Liver (tissue), 9 donors: ENCODE data around the gene CBR3. TPM values are rescaled to one million over a fixed set of nuclear protein-coding genes. Genes with fewer than 3 reads are reported as not detected.

Experiments
- DNase-seq: peaks from one replicate; pipeline ENCODE4 v3.0.0-alpha.2; 2017; ENCODE audit warnings: low spot score
- H3K27ac ChIP-seq, 2 donors: one replicate each; pipeline ENCODE4 v1.7.0; 2013; ENCODE audit warnings: inconsistent platforms in 2 of 2, low read length in 2 of 2, control low read depth in 1 of 2, low read depth in 1 of 2, mild to moderate bottlenecking in 1 of 2
- H3K27me3 ChIP-seq, 4 donors: one replicate each; pipeline versions ENCODE4 v1.6.1 to v1.7.0; 2013; ENCODE audit warnings: low read length in 3 of 4, inconsistent platforms in 1 of 4, mild to moderate bottlenecking in 1 of 4, moderate library complexity in 1 of 4; ENCODE audit not compliant: control insufficient read depth in 4 of 4, insufficient read depth in 4 of 4
- H3K36me3 ChIP-seq, 4 donors: one replicate each; pipeline versions ENCODE4 v1.6.1 to v1.7.0; 2013; ENCODE audit warnings: low read length in 3 of 4, mild to moderate bottlenecking in 3 of 4, low read depth in 1 of 4, moderate library complexity in 1 of 4; ENCODE audit not compliant: control insufficient read depth in 4 of 4, insufficient read depth in 3 of 4
- H3K4me1 ChIP-seq, 4 donors: one replicate each; pipeline versions ENCODE4 v1.6.1 to v1.7.0; 2013; ENCODE audit warnings: low read length in 3 of 4, mild to moderate bottlenecking in 3 of 4, moderate library complexity in 1 of 4; ENCODE audit not compliant: control insufficient read depth in 4 of 4, insufficient read depth in 4 of 4
- H3K4me3 ChIP-seq, 3 donors: one replicate each; pipeline versions ENCODE4 v1.6.1 to v1.7.0; 2013; ENCODE audit warnings: low read length in 3 of 3, control low read depth in 1 of 3, low read depth in 1 of 3, mild to moderate bottlenecking in 1 of 3
- H3K9ac ChIP-seq, 2 donors: one replicate each; pipeline ENCODE4 v1.7.0; 2013; ENCODE audit warnings: low read length in 2 of 2, mild to moderate bottlenecking in 2 of 2, moderate library complexity in 2 of 2, control low read depth in 1 of 2, low read depth in 1 of 2
- H3K9me3 ChIP-seq, 4 donors: one replicate each; pipeline versions ENCODE4 v1.6.1 to v1.7.0; 2013; ENCODE audit warnings: low read length in 3 of 4; ENCODE audit not compliant: control insufficient read depth in 4 of 4
- ATF3 ChIP-seq: IDR thresholded peaks from 2 replicates; pipeline ENCODE4 v1.6.1; 2016; ENCODE audit warnings: antibody characterized with exemption
- EGR1 ChIP-seq, 2 donors: IDR thresholded peaks; 2 replicates each; pipeline ENCODE4 v1.6.1; 2016 to 2018; ENCODE audit warnings: antibody characterized with exemption in 2 of 2, low read depth in 2 of 2
- FOXA1 ChIP-seq: IDR thresholded peaks from 2 replicates; pipeline ENCODE4 v1.6.1; 2016; ENCODE audit warnings: antibody characterized with exemption
- FOXA2 ChIP-seq: IDR thresholded peaks from 2 replicates; pipeline ENCODE4 v1.6.1; 2016; ENCODE audit warnings: antibody characterized with exemption
- GABPA ChIP-seq, 2 donors: IDR thresholded peaks in 1 of 2; conservative IDR thresholded peaks in 1 of 2; 2 replicates each; pipeline ENCODE4 v1.6.1; 2016; ENCODE audit warnings: antibody characterized with exemption in 2 of 2, mild to moderate bottlenecking in 1 of 2, moderate library complexity in 1 of 2
- HNF4G ChIP-seq: IDR thresholded peaks from 2 replicates; pipeline ENCODE4 v1.6.1; 2016; ENCODE audit warnings: antibody characterized with exemption
- JUND ChIP-seq, 2 donors: IDR thresholded peaks; 2 replicates each; pipeline ENCODE4 v1.6.1; 2016; ENCODE audit warnings: antibody characterized with exemption in 2 of 2
- MAX ChIP-seq: IDR thresholded peaks from 2 replicates; pipeline ENCODE4 v1.6.1; 2016; ENCODE audit warnings: antibody characterized with exemption
- NR2F2 ChIP-seq: IDR thresholded peaks from 2 replicates; pipeline ENCODE4 v1.6.1; 2016; ENCODE audit warnings: antibody characterized with exemption
- RAD21 ChIP-seq, 2 donors: IDR thresholded peaks; 2 replicates each; pipeline ENCODE4 v1.6.1; 2016; ENCODE audit warnings: antibody characterized with exemption in 2 of 2, mild to moderate bottlenecking in 2 of 2
- REST ChIP-seq: IDR thresholded peaks from 2 replicates; pipeline ENCODE4 v1.6.1; 2016; ENCODE audit warnings: antibody characterized with exemption, mild to moderate bottlenecking
- RXRA ChIP-seq, 2 donors: IDR thresholded peaks; 2 replicates each; pipeline ENCODE4 v1.6.1; 2017 to 2018; ENCODE audit warnings: antibody characterized with exemption in 2 of 2, mild to moderate bottlenecking in 1 of 2
- SP1 ChIP-seq: IDR thresholded peaks from 2 replicates; pipeline ENCODE4 v1.6.1; 2018; ENCODE audit warnings: antibody characterized with exemption, mild to moderate bottlenecking
- TAF1 ChIP-seq: conservative IDR thresholded peaks from 2 replicates; pipeline ENCODE4 v1.6.1; 2016; ENCODE audit warnings: antibody characterized with exemption, mild to moderate bottlenecking
- ZBTB33 ChIP-seq: IDR thresholded peaks from 2 replicates; pipeline ENCODE4 v1.6.1; 2016; ENCODE audit warnings: antibody characterized with exemption
- WGBS: extraction: QIAGEN DNeasy Blood & Tissue Kit; methylation state at CpG from one replicate; pipeline ENCODE4 v1.1.7; 2013; 5-methylcytosine and 5-hydroxymethylcytosine counted together
- polyA plus RNA-seq, 2 donors: library from polyadenylated mRNA; stranded (reverse) in 1 of 2; unstranded in 1 of 2; fragments of 200-250 nt in 1 of 2; fragments of >200 nt in 1 of 2; fragmentation: Nextera tagmentation in 1 of 2; extraction: Ambion mirVana in 1 of 2; gene quantifications; one replicate each; pipeline versions ENCODE4 v1.2.1 to v1.2.3, GENCODE V29; 2013 to 2015
- total RNA-seq, 2 donors: library from RNA; depleted of rRNA; stranded (reverse); fragments of >200 nt; gene quantifications; one replicate each; pipeline ENCODE4 v1.2.3, GENCODE V29; 2014
- donor health status: healthy.
- donor health status: healthy.
- donor health status: healthy.
- donor health status: healthy.
- donor health status: healthy.

The CBR3 gene
- total and polyA plus RNA-seq, 4 donors = 0.31 to 0.70 (median 0.47) TPM

GRCh38 chr21:36186081-36186480 lies 51.2 kb downstream of the CBR3 start:
- no peaks in the 10 kb centered on the region for H3K36me3 ChIP-seq
- no peaks in the 10 kb centered on the region for H3K27me3 ChIP-seq
- H3K9ac ChIP-seq = no peak overlapping the region

More at GRCh38 chr21:36186081-36186480, 51.2 kb downstream of the CBR3 start:
- Histone ChIP-seq H3K4me3 (no peak overlapping the region), H3K27ac (no peak overlapping the region), H3K4me1 (peaks cover 3 to 17% (median 7%) of the 10 kb centered on the region in 4 donors), H3K9me3 (no peaks in the 10 kb centered on the region)
- 92% methylated on average over 4 of the region's 4 CpGs for WGBS
- TF ChIP-seq ZBTB33 (no peak), TAF1 (no peak), REST (no peak), GABPA (IDR thresholded peaks at IDR 0.05 in 1 of 2, conservative IDR thresholded peaks at IDR 0.05 in 1 of 2) (no peak), ATF3 (no peak), FOXA1 (no peak), MAX (no peak), SP1 (no peak), JUND (IDR thresholded peaks at IDR 0.05) (no peak), RAD21 (IDR thresholded peaks at IDR 0.05) (no peak), FOXA2 (no peak), RXRA (IDR thresholded peaks at IDR 0.05) (no peak), HNF4G (no peak), EGR1 (IDR thresholded peaks at IDR 0.05; ENCODE audit: low read depth in 2 of 2) (no peak), NR2F2 (no peak)
- DNase-seq = no peak
